ENCODE data around the gene BTRC. TPM values are rescaled to one million over a fixed set of nuclear protein-coding genes. Genes with fewer than 3 reads are reported as not detected.

BTRC gene
- total and polyA plus RNA-seq, 2 donors (not counting 3 experiments of a cell fraction or from before 2014, with no cell fraction given), result 11.6 to 18.5 TPM

DNA sequence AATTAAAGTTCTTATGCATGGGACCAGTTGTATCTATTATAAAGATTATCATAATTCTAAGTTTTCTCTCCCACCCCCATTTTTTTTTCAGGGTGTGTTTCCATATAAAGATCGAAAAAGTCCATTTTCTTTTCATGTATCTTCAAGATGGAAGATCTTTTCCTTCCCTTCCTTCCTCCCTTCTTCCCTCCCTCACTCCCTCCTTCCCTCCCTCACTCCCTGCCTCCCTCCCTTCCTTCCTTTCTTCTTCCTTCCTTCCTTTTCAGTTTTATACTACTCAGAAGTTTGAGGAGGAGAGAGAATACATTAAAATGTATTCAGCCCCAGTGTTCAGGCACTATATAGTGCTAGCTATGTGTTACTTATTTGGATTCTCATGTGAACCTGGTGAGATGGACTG, 136.1 kb downstream of the BTRC start:
- H3K9me3 ChIP-seq (replicated peaks; ENCODE audit: control insufficient read depth, insufficient read depth, low read length), result no peaks in the 10 kb centered on the region
- H3K9ac ChIP-seq (replicated peaks; ENCODE audit: extremely low read depth, insufficient read depth, low read length), result no peak overlapping the region
- dilution Hi-C loops (cut with MboI; ENCODE audit: extremely low pct_ligation_motif_present, low sequenced_read_pairs), result no loop called here
- no peaks in the 10 kb centered on the region for H3K9me1 ChIP-seq (replicated peaks; ENCODE audit: control insufficient read depth, extremely low read depth, insufficient read depth, low read length)
- H4K20me1 ChIP-seq (replicated peaks; ENCODE audit: control insufficient read depth, extremely low read depth, insufficient read depth, low read length), result no peaks in the 10 kb centered on the region
- no peaks in the 10 kb centered on the region for H3K27me3 ChIP-seq (ENCODE audit: control insufficient read depth in 2 of 2, insufficient read depth in 2 of 2, low read length in 2 of 2)
- FAIRE-seq, result no peak
- no peak overlapping the region for H3K4me3 ChIP-seq (replicated peaks in 1 of 3; ENCODE audit: insufficient read depth in 1 of 3, low read depth in 1 of 3, low read length in 3 of 3)
- no peak for DNase-seq (ENCODE audit: low read depth, low spot score)
- intact Hi-C loops (cut with micrococcal nuclease), result no loop called here
- no peaks in the 10 kb centered on the region for H3K4me1 ChIP-seq (ENCODE audit: control insufficient read depth, extremely low read depth, insufficient read depth, low read length)
- TF ChIP-seq GATA2 (IDR thresholded peaks at IDR 0.05; ENCODE audit: insufficient read depth, insufficient read length, low read depth, low read length), result no peak
- TF ChIP-seq POLR2A (IDR thresholded peaks at IDR 0.05; ENCODE audit: low read depth, low read length), result no peak
- H3K36me3 ChIP-seq (ENCODE audit: control insufficient read depth in 2 of 2, extremely low read depth in 1 of 2, insufficient read depth in 2 of 2, low read length in 2 of 2), result no peaks in the 10 kb centered on the region
- H3K27ac ChIP-seq (ENCODE audit: insufficient read depth, low read depth, low read length), result no peak overlapping the region
- no peak overlapping the region for H3K4me2 ChIP-seq (ENCODE audit: insufficient read depth, low read length)
- CTCF ChIA-PET, result interaction anchor here (2.0 kb wide), 1 partner anchor 23 kb away, joined by 15 read pairs; no protein-coding TSS in a partner anchor
- no peaks in the 10 kb centered on the region for H3K79me2 ChIP-seq (ENCODE audit: control insufficient read depth, insufficient read depth, low read length)
- no peak overlapping the region for H2AFZ ChIP-seq (ENCODE audit: low read depth, low read length)
- POLR2A ChIA-PET, result interaction anchor here (0.7 kb wide), 1 partner anchor 59 kb away, joined by 4 read pairs; no protein-coding TSS in a partner anchor
- BruUV-seq (replicated peaks), result no TSS peak

DNA sequence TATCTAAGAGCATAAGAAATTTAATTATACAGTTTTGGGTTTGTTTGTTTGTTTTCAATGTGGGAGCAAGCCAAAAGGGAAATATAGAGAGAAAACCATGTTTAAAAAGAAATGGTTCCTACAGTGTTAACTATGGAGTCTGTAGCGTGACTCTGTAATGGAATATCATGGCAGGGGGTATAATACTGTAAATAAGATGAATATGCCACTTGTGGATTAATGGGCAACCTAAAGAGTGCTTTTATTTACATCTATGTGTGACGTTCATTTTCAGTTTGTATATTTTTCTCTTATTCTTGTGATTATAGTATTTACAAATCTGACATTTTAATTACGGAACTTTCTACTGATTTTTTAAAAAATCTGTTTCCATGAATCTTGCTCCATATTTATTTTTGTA, 138.2 kb downstream of the BTRC start:
- Histone ChIP-seq H3K4me3 (replicated peaks in 1 of 3; ENCODE audit: insufficient read depth in 1 of 3, low read depth in 1 of 3, low read length in 3 of 3) (no peak overlapping the region), H3K36me3 (ENCODE audit: control insufficient read depth in 2 of 2, extremely low read depth in 1 of 2, insufficient read depth in 2 of 2, low read length in 2 of 2) (no peaks in the 10 kb centered on the region), H3K4me1 (ENCODE audit: control insufficient read depth, extremely low read depth, insufficient read depth, low read length) (no peaks in the 10 kb centered on the region), H3K79me2 (ENCODE audit: control insufficient read depth, insufficient read depth, low read length) (no peaks in the 10 kb centered on the region), H3K27ac (ENCODE audit: insufficient read depth, low read depth, low read length) (no peak overlapping the region), H2AFZ (ENCODE audit: low read depth, low read length) (no peak overlapping the region), H4K20me1 (replicated peaks; ENCODE audit: control insufficient read depth, extremely low read depth, insufficient read depth, low read length) (no peaks in the 10 kb centered on the region), H3K9me3 (replicated peaks; ENCODE audit: control insufficient read depth, insufficient read depth, low read length) (no peaks in the 10 kb centered on the region), H3K9me1 (replicated peaks; ENCODE audit: control insufficient read depth, extremely low read depth, insufficient read depth, low read length) (no peaks in the 10 kb centered on the region), H3K4me2 (ENCODE audit: insufficient read depth, low read length) (no peak overlapping the region), H3K27me3 (ENCODE audit: control insufficient read depth in 2 of 2, insufficient read depth in 2 of 2, low read length in 2 of 2) (no peaks in the 10 kb centered on the region), H3K9ac (replicated peaks; ENCODE audit: extremely low read depth, insufficient read depth, low read length) (no peak overlapping the region)
- intact Hi-C loops (cut with micrococcal nuclease), result no loop called here
- TF ChIP-seq POLR2A (IDR thresholded peaks at IDR 0.05; ENCODE audit: low read depth, low read length) (no peak), JUN (IDR thresholded peaks at IDR 0.05; ENCODE audit: borderline replicate concordance, insufficient read depth, insufficient read length, low read depth) (no peak), POLR2AphosphoS5 (IDR thresholded peaks at IDR 0.05; ENCODE audit: insufficient read depth, low read depth, low read length) (no peak), FOS (IDR thresholded peaks at IDR 0.05; ENCODE audit: borderline replicate concordance, insufficient read depth, low read length) (no peak), MYC (IDR thresholded peaks at IDR 0.05; ENCODE audit: low read depth, low read length) (no peak), EZH2 (IDR thresholded peaks at IDR 0.05; ENCODE audit: borderline replicate concordance, low read depth, low read length, severe bottlenecking) (no peak), GATA2 (IDR thresholded peaks at IDR 0.05; ENCODE audit: insufficient read depth, insufficient read length, low read depth, low read length) (no peak)
- TF ChIP-seq, protein P1, sequence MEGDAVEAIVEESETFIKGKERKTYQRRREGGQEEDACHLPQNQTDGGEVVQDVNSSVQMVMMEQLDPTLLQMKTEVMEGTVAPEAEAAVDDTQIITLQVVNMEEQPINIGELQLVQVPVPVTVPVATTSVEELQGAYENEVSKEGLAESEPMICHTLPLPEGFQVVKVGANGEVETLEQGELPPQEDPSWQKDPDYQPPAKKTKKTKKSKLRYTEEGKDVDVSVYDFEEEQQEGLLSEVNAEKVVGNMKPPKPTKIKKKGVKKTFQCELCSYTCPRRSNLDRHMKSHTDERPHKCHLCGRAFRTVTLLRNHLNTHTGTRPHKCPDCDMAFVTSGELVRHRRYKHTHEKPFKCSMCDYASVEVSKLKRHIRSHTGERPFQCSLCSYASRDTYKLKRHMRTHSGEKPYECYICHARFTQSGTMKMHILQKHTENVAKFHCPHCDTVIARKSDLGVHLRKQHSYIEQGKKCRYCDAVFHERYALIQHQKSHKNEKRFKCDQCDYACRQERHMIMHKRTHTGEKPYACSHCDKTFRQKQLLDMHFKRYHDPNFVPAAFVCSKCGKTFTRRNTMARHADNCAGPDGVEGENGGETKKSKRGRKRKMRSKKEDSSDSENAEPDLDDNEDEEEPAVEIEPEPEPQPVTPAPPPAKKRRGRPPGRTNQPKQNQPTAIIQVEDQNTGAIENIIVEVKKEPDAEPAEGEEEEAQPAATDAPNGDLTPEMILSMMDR (IDR thresholded peaks at IDR 0.05; ENCODE audit: extremely low read depth in 1 of 2, insufficient read depth in 1 of 2, low read depth in 1 of 2, low read length in 2 of 2), result no peak
- TF ChIP-seq, protein P2, sequence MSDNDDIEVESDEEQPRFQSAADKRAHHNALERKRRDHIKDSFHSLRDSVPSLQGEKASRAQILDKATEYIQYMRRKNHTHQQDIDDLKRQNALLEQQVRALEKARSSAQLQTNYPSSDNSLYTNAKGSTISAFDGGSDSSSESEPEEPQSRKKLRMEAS (IDR thresholded peaks at IDR 0.05; ENCODE audit: insufficient read depth, insufficient read length), result no peak
- CTCF ChIA-PET, result interaction anchor here (1.5 kb wide), 1 partner anchor 25 kb away, joined by 4 read pairs; no protein-coding TSS in a partner anchor
- dilution Hi-C loops (cut with MboI; ENCODE audit: extremely low pct_ligation_motif_present, low sequenced_read_pairs), result no loop called here
- FAIRE-seq, result no peak
- POLR2A ChIA-PET, result no interaction called here
- BruUV-seq (replicated peaks), result no TSS peak
- DNase-seq (ENCODE audit: low read depth, low spot score), result no peak
